Coronary artery (tissue), 2 donors: Measurements from ENCODE around the gene DYNLL1.

Source experiments
- DNase-seq: peaks from one replicate; pipeline ENCODE4 v3.0.0-alpha.2; 2017; ENCODE audit warnings: low spot score
- H3K27ac ChIP-seq, 2 donors: fragments of 200-600 bp; sonication (generic); one replicate each; pipeline ENCODE4 v1.5.1; 2016 to 2019
- H3K4me3 ChIP-seq: fragments of 200-600 bp; sonication (generic); 2 replicates; pipeline ENCODE4 v1.5.1; 2016; ENCODE audit warnings: mild to moderate bottlenecking, moderate library complexity
- TF ChIP-seq, protein P1 (sequence below): fragments of 200-600 bp; sonication (generic); IDR thresholded peaks from one replicate; pipeline ENCODE4 v1.5.1; 2019; ENCODE audit warnings: antibody characterized with exemption

DYNLL1 gene

DNA sequence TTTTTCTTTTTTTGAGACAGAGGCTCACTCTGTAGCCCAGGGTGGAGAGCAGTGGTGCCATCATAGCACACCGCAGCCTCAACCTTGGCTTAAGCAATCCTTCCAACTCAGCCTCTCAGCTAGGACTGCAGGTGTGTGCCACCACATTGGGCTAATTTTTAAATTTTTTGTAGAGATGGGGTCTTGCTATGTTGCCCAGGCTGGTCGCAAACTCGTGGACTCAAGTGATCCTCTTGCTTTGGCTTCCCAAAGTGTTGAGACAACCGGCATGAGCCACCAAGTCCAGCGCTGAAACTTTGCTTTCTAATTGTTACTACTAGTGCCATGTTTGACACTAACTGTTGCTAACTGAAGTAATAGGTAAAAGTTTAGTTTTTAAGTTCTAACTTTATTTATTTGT is 46.3 kb downstream of the DYNLL1 start:
- TF ChIP-seq, protein P1, sequence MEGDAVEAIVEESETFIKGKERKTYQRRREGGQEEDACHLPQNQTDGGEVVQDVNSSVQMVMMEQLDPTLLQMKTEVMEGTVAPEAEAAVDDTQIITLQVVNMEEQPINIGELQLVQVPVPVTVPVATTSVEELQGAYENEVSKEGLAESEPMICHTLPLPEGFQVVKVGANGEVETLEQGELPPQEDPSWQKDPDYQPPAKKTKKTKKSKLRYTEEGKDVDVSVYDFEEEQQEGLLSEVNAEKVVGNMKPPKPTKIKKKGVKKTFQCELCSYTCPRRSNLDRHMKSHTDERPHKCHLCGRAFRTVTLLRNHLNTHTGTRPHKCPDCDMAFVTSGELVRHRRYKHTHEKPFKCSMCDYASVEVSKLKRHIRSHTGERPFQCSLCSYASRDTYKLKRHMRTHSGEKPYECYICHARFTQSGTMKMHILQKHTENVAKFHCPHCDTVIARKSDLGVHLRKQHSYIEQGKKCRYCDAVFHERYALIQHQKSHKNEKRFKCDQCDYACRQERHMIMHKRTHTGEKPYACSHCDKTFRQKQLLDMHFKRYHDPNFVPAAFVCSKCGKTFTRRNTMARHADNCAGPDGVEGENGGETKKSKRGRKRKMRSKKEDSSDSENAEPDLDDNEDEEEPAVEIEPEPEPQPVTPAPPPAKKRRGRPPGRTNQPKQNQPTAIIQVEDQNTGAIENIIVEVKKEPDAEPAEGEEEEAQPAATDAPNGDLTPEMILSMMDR: no peak
- Histone ChIP-seq H3K27ac (no peak overlapping the region), H3K4me3 (no peak overlapping the region)
- DNase-seq: no peak

DNA sequence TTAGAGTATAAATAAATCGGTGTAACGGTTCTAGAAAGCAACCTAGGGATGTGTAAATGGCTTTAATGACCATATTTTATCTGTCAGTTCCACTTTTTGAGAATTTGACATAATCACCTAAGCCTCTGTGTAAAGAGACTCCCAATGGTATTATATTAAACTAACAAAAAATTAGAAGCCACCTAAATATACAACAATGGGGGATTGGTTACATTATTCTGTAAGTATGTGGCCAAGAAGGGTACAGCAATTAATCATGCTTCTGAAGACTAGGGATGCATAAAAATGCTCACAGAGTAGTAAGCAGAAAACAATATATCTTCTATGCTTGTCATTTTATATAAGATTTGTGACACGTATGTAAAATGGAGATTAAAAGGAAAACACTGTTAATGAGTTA is 48.8 kb downstream of the DYNLL1 start:
- Histone ChIP-seq H3K4me3 (no peak overlapping the region), H3K27ac (no peak overlapping the region)
- TF ChIP-seq, protein P1: no peak
- no peak for DNase-seq

DNA sequence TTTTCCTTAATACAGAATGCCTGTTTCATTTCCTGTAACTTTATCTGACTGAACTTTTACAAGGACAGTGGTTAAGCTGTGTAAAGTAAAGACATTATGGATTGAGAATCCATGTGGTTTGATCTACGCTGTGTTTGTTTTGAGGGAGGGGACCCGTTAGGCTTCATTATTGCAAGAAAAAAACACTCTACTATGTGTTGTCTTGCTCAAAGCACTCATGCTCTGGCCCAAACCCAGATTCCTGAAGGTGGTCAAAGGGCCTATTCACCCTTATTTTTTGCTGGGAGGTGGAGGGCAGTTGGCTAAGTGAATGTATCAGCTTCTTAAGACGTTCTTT is 50.1 kb downstream of the DYNLL1 start:
- Histone ChIP-seq H3K4me3 (no peak overlapping the region), H3K27ac (no peak overlapping the region)
- DNase-seq: no peak
- TF ChIP-seq, protein P1: no peak
